Stimulated activated CD4-positive, alpha-beta T cell treated with anti-CD3 and anti-CD28 coated beads, Interleukin-4, amount 100 ng/mL, for 1 hour (primary cell): Measurements from ENCODE around the gene MYRIP.
"Not testable (repeated sequence)": the region's sequence is repeated elsewhere in the genome, so short reads cannot be mapped to it uniquely, and the experiment has no call there.

Experiments
- DNase-seq: peaks from one replicate; pipeline ENCODE4 v3.0.0-alpha.2; 2020

The MYRIP gene

GRCh38 chr3:40243056-40243455 is 433.6 kb downstream of the MYRIP start:
- DNase-seq, result no peak

GRCh38 chr3:40247714-40248454 is 438.5 kb downstream of the MYRIP start:
- no peak for DNase-seq

- DNase-seq, result no peak
Measured at GRCh38 chr3:40248591-40248990, 439.2 kb downstream of the MYRIP start.

GRCh38 chr3:40249168-40249567 is 439.8 kb downstream of the MYRIP start:
- DNase-seq, result no peak

GRCh38 chr3:40254491-40254890 is 445.1 kb downstream of the MYRIP start:
- no peak for DNase-seq

- DNase-seq, result no peak
Measured at GRCh38 chr3:40254891-40255290, 445.5 kb downstream of the MYRIP start.

GRCh38 chr3:40255532-40255931 is 446.1 kb downstream of the MYRIP start:
- no peak for DNase-seq

GRCh38 chr3:40258064-40258463 is 448.7 kb downstream of the MYRIP start:
- DNase-seq, result no peak

- DNase-seq, result no peak
Measured at GRCh38 chr3:40258555-40258954, 449.1 kb downstream of the MYRIP start.

GRCh38 chr3:40262331-40262730 is 452.9 kb downstream of the MYRIP start:
- no peak for DNase-seq

- no peak for DNase-seq
Measured at GRCh38 chr3:40264451-40264850, 455.0 kb downstream of the MYRIP start.

- DNase-seq, result no peak
Measured at GRCh38 chr3:40265181-40265580, 455.8 kb downstream of the MYRIP start.

- DNase-seq, result no peak
Measured at GRCh38 chr3:40267937-40268724, 458.7 kb downstream of the MYRIP start.

- no peak for DNase-seq
Measured at GRCh38 chr3:40268802-40269524, 459.6 kb downstream of the MYRIP start.

GRCh38 chr3:40278791-40279190 is 469.4 kb downstream of the MYRIP start:
- no peak for DNase-seq

- no peak for DNase-seq
Measured at GRCh38 chr3:40281995-40282394, 472.6 kb downstream of the MYRIP start.

- not testable (repeated sequence) for DNase-seq
Measured at GRCh38 chr3:40283057-40283456, 473.6 kb downstream of the MYRIP start.

GRCh38 chr3:40287248-40287647 is 477.8 kb downstream of the MYRIP start:
- DNase-seq, result no peak

GRCh38 chr3:40290396-40290795 is 481.0 kb downstream of the MYRIP start:
- no peak for DNase-seq

GRCh38 chr3:40291471-40291870 is 482.1 kb downstream of the MYRIP start:
- DNase-seq, result no peak

GRCh38 chr3:40292637-40293349 is 483.4 kb downstream of the MYRIP start:
- DNase-seq, result no peak

GRCh38 chr3:40294434-40294833 is 485.0 kb downstream of the MYRIP start:
- no peak for DNase-seq

- no peak for DNase-seq
Measured at GRCh38 chr3:40298075-40298474, 488.7 kb downstream of the MYRIP start.
